Fibroblast of pulmonary artery (primary cell): ENCODE results near the gene RPL32.
A peak's percentile ranks its signal among the peaks of the same experiment; 100 is the strongest.

Experiments
- DNase-seq: peaks from one replicate; pipeline ENCODE4 v3.0.0-alpha.2; 2010; ENCODE audit warnings: low read depth
- H3K4me3 ChIP-seq: replicated peaks from 2 replicates; pipeline ENCODE4 v1.5.1; 2011; ENCODE audit warnings: low read depth, mild to moderate bottlenecking, control low read depth, low read length, moderate library complexity
- TF ChIP-seq, protein P1 (sequence below): IDR thresholded peaks from 2 replicates; pipeline ENCODE4 v1.5.1; 2011; ENCODE audit warnings: mild to moderate bottlenecking, control low read depth, low read length, inconsistent platforms; ENCODE audit errors: missing control alignments

Gene RPL32

DNA sequence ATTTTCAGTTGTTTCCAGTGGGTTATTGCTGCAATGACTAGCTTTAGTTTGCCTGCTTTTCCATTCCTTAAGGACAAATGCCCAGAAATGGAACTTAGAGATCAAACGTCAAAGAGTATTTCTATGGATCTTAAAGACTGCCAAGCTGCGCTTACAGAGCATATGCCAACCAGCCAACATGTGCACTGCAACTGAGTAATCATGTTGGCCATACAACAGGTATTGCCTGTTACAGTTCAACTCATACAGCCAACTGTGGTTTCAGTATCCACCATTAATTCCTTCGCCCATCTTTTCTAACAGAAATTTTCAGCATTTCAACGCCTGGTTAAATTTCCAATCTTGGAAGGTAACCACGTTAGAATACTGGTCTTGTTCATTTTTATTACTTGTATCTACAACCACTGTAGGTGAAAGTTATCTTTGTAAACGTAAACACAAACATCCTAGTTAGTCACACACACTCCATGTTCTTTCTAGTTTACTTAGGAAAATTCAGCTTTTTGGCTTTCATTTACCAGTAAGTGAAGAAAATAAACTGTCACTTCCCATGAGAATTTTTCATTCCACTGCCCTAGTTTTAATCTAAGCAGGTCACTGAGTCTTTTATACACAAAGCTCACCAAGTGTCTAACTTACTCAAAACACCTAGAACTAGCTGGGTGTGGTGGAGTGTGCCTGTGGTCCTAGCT lies 3.9 kb downstream of the RPL32 start:
- TF ChIP-seq, protein P1, sequence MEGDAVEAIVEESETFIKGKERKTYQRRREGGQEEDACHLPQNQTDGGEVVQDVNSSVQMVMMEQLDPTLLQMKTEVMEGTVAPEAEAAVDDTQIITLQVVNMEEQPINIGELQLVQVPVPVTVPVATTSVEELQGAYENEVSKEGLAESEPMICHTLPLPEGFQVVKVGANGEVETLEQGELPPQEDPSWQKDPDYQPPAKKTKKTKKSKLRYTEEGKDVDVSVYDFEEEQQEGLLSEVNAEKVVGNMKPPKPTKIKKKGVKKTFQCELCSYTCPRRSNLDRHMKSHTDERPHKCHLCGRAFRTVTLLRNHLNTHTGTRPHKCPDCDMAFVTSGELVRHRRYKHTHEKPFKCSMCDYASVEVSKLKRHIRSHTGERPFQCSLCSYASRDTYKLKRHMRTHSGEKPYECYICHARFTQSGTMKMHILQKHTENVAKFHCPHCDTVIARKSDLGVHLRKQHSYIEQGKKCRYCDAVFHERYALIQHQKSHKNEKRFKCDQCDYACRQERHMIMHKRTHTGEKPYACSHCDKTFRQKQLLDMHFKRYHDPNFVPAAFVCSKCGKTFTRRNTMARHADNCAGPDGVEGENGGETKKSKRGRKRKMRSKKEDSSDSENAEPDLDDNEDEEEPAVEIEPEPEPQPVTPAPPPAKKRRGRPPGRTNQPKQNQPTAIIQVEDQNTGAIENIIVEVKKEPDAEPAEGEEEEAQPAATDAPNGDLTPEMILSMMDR = no peak
- H3K4me3 ChIP-seq = no peak overlapping the region
- no peak for DNase-seq

GRCh38 chr3:12835052-12835665 lies 6.2 kb downstream of the RPL32 start:
- TF ChIP-seq, protein P1 = no peak
- H3K4me3 ChIP-seq = no peak overlapping the region
- DNase-seq = no peak

GRCh38 chr3:12833222-12834161 lies 7.9 kb downstream of the RPL32 start:
- TF ChIP-seq, protein P1 = no peak
- DNase-seq = no peak
- no peak overlapping the region for H3K4me3 ChIP-seq

GRCh38 chr3:12832350-12833221 lies 8.8 kb downstream of the RPL32 start:
- no peak overlapping the region for H3K4me3 ChIP-seq
- TF ChIP-seq, protein P1 = no peak
- no peak for DNase-seq

DNA sequence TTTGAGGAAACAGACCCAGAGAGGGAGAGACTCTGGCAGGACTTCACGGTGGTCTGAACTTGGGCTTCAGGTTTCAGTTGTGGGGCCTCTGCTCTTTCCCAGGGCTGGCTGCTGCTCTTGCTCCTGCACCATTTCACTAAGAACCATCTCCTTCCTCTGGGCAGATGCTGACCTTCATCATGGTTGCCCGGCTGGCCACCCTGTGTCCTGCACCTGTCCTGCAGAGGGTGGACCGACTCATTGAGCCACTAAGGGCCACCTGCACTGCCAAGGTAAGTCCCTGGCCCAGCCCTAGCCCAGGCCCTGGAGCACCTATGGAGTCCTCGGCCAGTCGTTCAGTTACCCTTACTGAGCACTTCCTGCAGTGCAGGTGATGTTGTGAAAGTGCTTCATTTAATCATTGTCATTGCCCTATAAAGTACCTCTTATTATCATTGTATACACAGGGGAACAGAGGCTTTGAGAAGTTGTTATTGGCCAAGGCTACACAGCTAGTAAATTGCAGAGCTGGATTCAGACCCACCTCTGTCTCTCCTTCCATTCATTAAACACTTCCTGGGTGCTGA lies 10.0 kb downstream of the RPL32 start:
- no peak for DNase-seq
- no peak overlapping the region for H3K4me3 ChIP-seq
- TF ChIP-seq, protein P1 = no peak

DNA sequence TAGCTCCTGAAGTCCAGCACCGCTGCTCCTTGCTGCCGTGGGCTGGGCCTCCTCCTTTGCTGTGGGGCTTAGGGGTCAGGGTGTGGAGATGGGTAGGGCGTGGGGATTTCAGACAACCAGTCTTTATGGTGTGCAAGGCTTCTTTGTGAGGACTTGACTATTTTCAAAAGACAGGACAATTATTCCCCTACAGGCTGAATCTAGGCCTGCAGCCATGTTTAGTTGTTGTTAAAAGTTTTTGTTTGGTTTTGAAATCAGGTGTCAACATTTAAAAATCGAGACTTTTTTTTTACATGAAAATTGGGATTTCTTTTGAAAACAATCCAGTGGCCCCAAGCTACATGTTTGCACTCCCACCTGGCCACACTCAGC lies 10.6 kb downstream of the RPL32 start:
- no peak for DNase-seq
- TF ChIP-seq, protein P1 = peak; percentile 18
- no peak overlapping the region for H3K4me3 ChIP-seq
